Muscle layer of duodenum (tissue), 2 donors: ENCODE data around the gene TEX19.
"Not testable (repeated sequence)": the region's sequence is repeated elsewhere in the genome, so short reads cannot be mapped to it uniquely, and the experiment has no call there.

Experiments
- H3K27ac ChIP-seq: one replicate; pipeline ENCODE4 v1.7.0; 2013; ENCODE audit warnings: mild to moderate bottlenecking, low read length
- H3K27me3 ChIP-seq: one replicate; pipeline ENCODE4 v1.7.0; 2013; ENCODE audit warnings: low read depth, mild to moderate bottlenecking, control low read depth, low read length
- H3K36me3 ChIP-seq, 2 donors: one replicate each; pipeline ENCODE4 v1.7.0; 2013; ENCODE audit warnings: low read length in 2 of 2, control low read depth in 1 of 2, mild to moderate bottlenecking in 1 of 2; ENCODE audit not compliant: insufficient read depth in 2 of 2, control insufficient read depth in 1 of 2
- H3K4me1 ChIP-seq, 2 donors: one replicate each; pipeline ENCODE4 v1.7.0; 2013; ENCODE audit warnings: low read length in 2 of 2, mild to moderate bottlenecking in 2 of 2, control low read depth in 1 of 2, moderate library complexity in 1 of 2; ENCODE audit not compliant: insufficient read depth in 2 of 2, control insufficient read depth in 1 of 2
- H3K4me3 ChIP-seq, 2 donors: one replicate each; pipeline ENCODE4 v1.7.0; 2013; ENCODE audit warnings: low read length in 2 of 2, low read depth in 1 of 2, mild to moderate bottlenecking in 1 of 2
- H3K9me3 ChIP-seq, 2 donors: one replicate each; pipeline ENCODE4 v1.7.0; 2013; ENCODE audit warnings: low read length in 2 of 2, control low read depth in 1 of 2, mild to moderate bottlenecking in 1 of 2; ENCODE audit not compliant: control insufficient read depth in 1 of 2
- donor health status: healthy.

The TEX19 gene

GRCh38 chr17:82405051-82405450 is 46.0 kb downstream of the TEX19 start:
- no peaks in the 10 kb centered on the region for H3K9me3 ChIP-seq
- no peaks in the 10 kb centered on the region for H3K27me3 ChIP-seq
- H3K27ac ChIP-seq, result no peak overlapping the region
- no peak overlapping the region for H3K4me3 ChIP-seq
- peaks cover 0 to 41% of the 10 kb centered on the region in 2 donors for H3K36me3 ChIP-seq
- H3K4me1 ChIP-seq, result peaks cover 0 to 2% of the 10 kb centered on the region in 2 donors

GRCh38 chr17:82406131-82406671 is 47.2 kb downstream of the TEX19 start:
- Histone ChIP-seq H3K9me3 (no peaks in the 10 kb centered on the region), H3K4me3 (no peak overlapping the region), H3K4me1 (no peaks in the 10 kb centered on the region), H3K27ac (no peak overlapping the region), H3K36me3 (peaks cover 0 to 41% of the 10 kb centered on the region in 2 donors), H3K27me3 (no peaks in the 10 kb centered on the region)

- no peaks in the 10 kb centered on the region for H3K9me3 ChIP-seq
- no peaks in the 10 kb centered on the region for H3K27me3 ChIP-seq
- H3K4me1 ChIP-seq, result no peaks in the 10 kb centered on the region
- no peak overlapping the region for H3K4me3 ChIP-seq
- H3K36me3 ChIP-seq, result peaks cover 0 to 35% of the 10 kb centered on the region in 2 donors
- H3K27ac ChIP-seq, result no peak overlapping the region
Measured at GRCh38 chr17:82407255-82407654, 48.2 kb downstream of the TEX19 start.

GRCh38 chr17:82408288-82408937 is 49.4 kb downstream of the TEX19 start:
- H3K36me3 ChIP-seq, result peaks cover 0 to 26% of the 10 kb centered on the region in 2 donors
- no peak overlapping the region for H3K4me3 ChIP-seq
- no peaks in the 10 kb centered on the region for H3K4me1 ChIP-seq
- H3K9me3 ChIP-seq, result no peaks in the 10 kb centered on the region
- no peaks in the 10 kb centered on the region for H3K27me3 ChIP-seq
- H3K27ac ChIP-seq, result no peak overlapping the region

- Histone ChIP-seq H3K4me1 (no peaks in the 10 kb centered on the region), H3K9me3 (no peaks in the 10 kb centered on the region), H3K36me3 (peaks cover 0 to 21% of the 10 kb centered on the region in 2 donors), H3K27me3 (no peaks in the 10 kb centered on the region), H3K27ac (no peak overlapping the region), H3K4me3 (no peak overlapping the region)
Measured at GRCh38 chr17:82408938-82409318, 49.9 kb downstream of the TEX19 start.

GRCh38 chr17:82410014-82410716 is 51.1 kb downstream of the TEX19 start:
- H3K4me1 ChIP-seq, result peaks cover 0 to 9% of the 10 kb centered on the region in 2 donors
- H3K4me3 ChIP-seq, result no peak overlapping the region
- peaks cover 0 to 15% of the 10 kb centered on the region in 2 donors for H3K36me3 ChIP-seq
- no peaks in the 10 kb centered on the region for H3K27me3 ChIP-seq
- no peaks in the 10 kb centered on the region for H3K9me3 ChIP-seq
- no peak overlapping the region for H3K27ac ChIP-seq

GRCh38 chr17:82411396-82412053 is 52.5 kb downstream of the TEX19 start:
- Histone ChIP-seq H3K27me3 (no peaks in the 10 kb centered on the region), H3K4me3 (no peak overlapping the region), H3K9me3 (no peaks in the 10 kb centered on the region), H3K36me3 (peaks cover 0 to 15% of the 10 kb centered on the region in 2 donors), H3K4me1 (peaks cover 0 to 9% of the 10 kb centered on the region in 2 donors), H3K27ac (no peak overlapping the region)

GRCh38 chr17:82412081-82412480 is 53.0 kb downstream of the TEX19 start:
- peaks cover 0 to 15% of the 10 kb centered on the region in 2 donors for H3K36me3 ChIP-seq
- H3K9me3 ChIP-seq, H3K27ac ChIP-seq, H3K4me3 ChIP-seq, H3K27me3 ChIP-seq, H3K4me1 ChIP-seq: not testable (repeated sequence)

GRCh38 chr17:82412535-82413520 is 53.8 kb downstream of the TEX19 start:
- no peaks in the 10 kb centered on the region for H3K9me3 ChIP-seq
- peaks cover 0 to 13% of the 10 kb centered on the region in 2 donors for H3K4me1 ChIP-seq
- H3K4me3 ChIP-seq, result no peak overlapping the region
- H3K27me3 ChIP-seq, result no peaks in the 10 kb centered on the region
- H3K27ac ChIP-seq, result no peak overlapping the region
- H3K36me3 ChIP-seq, result peaks cover 0 to 15% of the 10 kb centered on the region in 2 donors
